Endothelial cell of umbilical vein (primary cell): ENCODE measurements around the gene IFNG-AS1. TPM values are rescaled to one million over a fixed set of nuclear protein-coding genes. Genes with fewer than 3 reads are reported as not detected.

Experiments used
- BruUV-seq: library from RNA; stranded (reverse); fragments of 400-500 nt; replicated peaks from 2 replicates; lab custom pipeline; 2021; lab: Mats Ljungman, UMichigan
- CTCF ChIA-PET: fragments of 300-600, 350-600 bp; sonication (Branson Sonifier 250); formaldehyde crosslinking; loops from one replicate; lab custom pipeline; 2021; ENCODE audit warnings: antibody characterized with exemption, inconsistent platforms; lab: Charles Lee
- POLR2A ChIA-PET: fragments of 300-600, 350-600 bp; sonication (Branson Sonifier 250); formaldehyde crosslinking; loops from one replicate; lab custom pipeline; 2021; ENCODE audit warnings: antibody characterized with exemption, inconsistent platforms; lab: Charles Lee
- DNase-seq: peaks from one replicate; pipeline ENCODE4 v3.0.0-alpha.2; 2011; ENCODE audit warnings: low read depth, low spot score
- FAIRE-seq: peaks from 2 replicates; lab custom pipeline; 2011; peaks lifted over from hg19 to GRCh38; lab: Jason Lieb, UNC
- H2AFZ ChIP-seq: 2 replicates; pipeline ENCODE4 v1.6.0; 2012; ENCODE audit warnings: low read depth, low read length, control low read depth, inconsistent platforms
- H3K27ac ChIP-seq: 2 replicates; pipeline ENCODE4 v1.5.1; 2011; ENCODE audit warnings: low read depth, mild to moderate bottlenecking, control low read depth, low read length, moderate library complexity; ENCODE audit not compliant: insufficient read depth
- H3K27me3 ChIP-seq, 2 experiments: 2 replicates each; pipeline versions ENCODE4 v1.6.0 to v1.6.1; 2011; ENCODE audit warnings: low read length in 2 of 2, mixed read lengths in 1 of 2; ENCODE audit not compliant: control insufficient read depth in 2 of 2, insufficient read depth in 2 of 2
- H3K36me3 ChIP-seq, 2 experiments: 2 replicates in 1 of 2; 3 replicates in 1 of 2; pipeline ENCODE4 v1.5.1; 2011; ENCODE audit warnings: low read length in 2 of 2, mild to moderate bottlenecking in 1 of 2, moderate library complexity in 1 of 2; ENCODE audit not compliant: control insufficient read depth in 2 of 2, insufficient read depth in 2 of 2; ENCODE audit errors: extremely low read depth in 1 of 2
- H3K4me1 ChIP-seq: 3 replicates; pipeline ENCODE4 v1.5.1; 2011; ENCODE audit warnings: mild to moderate bottlenecking, low read length; ENCODE audit not compliant: control insufficient read depth, insufficient read depth; ENCODE audit errors: extremely low read depth
- H3K4me2 ChIP-seq: 2 replicates; pipeline ENCODE4 v1.6.1; 2011; ENCODE audit warnings: low read length, control low read depth, mixed read lengths; ENCODE audit not compliant: insufficient read depth
- H3K4me3 ChIP-seq, 3 experiments: fragments of 200-600 bp in 1 of 3; sonication (generic), shearing (Covaris generic) in 1 of 3; replicated peaks in 1 of 3; 2 replicates each; pipeline ENCODE4 v1.5.1; 2011 to 2016; ENCODE audit warnings: control low read depth in 3 of 3, low read length in 3 of 3, mild to moderate bottlenecking in 2 of 3, inconsistent platforms in 1 of 3, low read depth in 1 of 3, moderate library complexity in 1 of 3; ENCODE audit not compliant: insufficient read depth in 1 of 3
- H3K79me2 ChIP-seq: 2 replicates; pipeline ENCODE4 v1.6.0; 2012; ENCODE audit warnings: low read length, inconsistent platforms; ENCODE audit not compliant: control insufficient read depth, insufficient read depth
- H3K9ac ChIP-seq: replicated peaks from 2 replicates; pipeline ENCODE3; 2011; ENCODE audit warnings: low read length, control low read depth; ENCODE audit not compliant: insufficient read depth; ENCODE audit errors: extremely low read depth
- H3K9me1 ChIP-seq: replicated peaks from 3 replicates; pipeline ENCODE4 v1.6.0; 2011; ENCODE audit warnings: mild to moderate bottlenecking, low read length; ENCODE audit not compliant: control insufficient read depth, insufficient read depth; ENCODE audit errors: extremely low read depth
- H3K9me3 ChIP-seq: replicated peaks from 2 replicates; pipeline ENCODE4 v1.5.1; 2012; ENCODE audit warnings: low read length, inconsistent platforms; ENCODE audit not compliant: control insufficient read depth, insufficient read depth
- H4K20me1 ChIP-seq: replicated peaks from 2 replicates; pipeline ENCODE3; 2011; ENCODE audit warnings: mild to moderate bottlenecking, low read length; ENCODE audit not compliant: control insufficient read depth, insufficient read depth; ENCODE audit errors: extremely low read depth
- EZH2 ChIP-seq: IDR thresholded peaks from 2 replicates; pipeline ENCODE4 v1.6.1; 2012; ENCODE audit warnings: borderline replicate concordance, low read depth, mild to moderate bottlenecking, moderate library complexity, low read length, inconsistent platforms; ENCODE audit not compliant: severe bottlenecking
- FOS ChIP-seq: IDR thresholded peaks from 2 replicates; pipeline ENCODE4 v1.6.1; 2011; ENCODE audit warnings: mild to moderate bottlenecking, low read length, moderate library complexity, borderline replicate concordance; ENCODE audit not compliant: insufficient read depth
- GATA2 ChIP-seq: IDR thresholded peaks from 2 replicates; pipeline ENCODE4 v1.7.0; 2011; ENCODE audit warnings: low read depth, mild to moderate bottlenecking, moderate library complexity, mixed read lengths, low read length; ENCODE audit not compliant: insufficient read length, insufficient read depth
- JUN ChIP-seq: IDR thresholded peaks from 2 replicates; pipeline ENCODE4 v1.6.1; 2011; ENCODE audit warnings: borderline replicate concordance, low read depth; ENCODE audit not compliant: insufficient read length, insufficient read depth
- MYC ChIP-seq: IDR thresholded peaks from one replicate; pipeline ENCODE4 v1.6.1; 2011; ENCODE audit warnings: mild to moderate bottlenecking, low read depth, low read length
- POLR2A ChIP-seq: IDR thresholded peaks from 2 replicates; pipeline ENCODE4 v1.6.1; 2012; ENCODE audit warnings: low read depth, mild to moderate bottlenecking, control low read depth, low read length
- POLR2AphosphoS5 ChIP-seq: IDR thresholded peaks from 2 replicates; pipeline ENCODE4 v1.6.1; 2012; ENCODE audit warnings: low read depth, mild to moderate bottlenecking, control low read depth, low read length, moderate library complexity; ENCODE audit not compliant: insufficient read depth
- dilution Hi-C: fragments of 300-500 bp; cut with MboI; formaldehyde crosslinking; loops from one replicate; pipeline ENCODE4 v1.15.0; 2019; ENCODE audit warnings: low sequenced_read_pairs; ENCODE audit not compliant: extremely low pct_ligation_motif_present
- intact Hi-C: fragments of 100-400 bp; cut with micrococcal nuclease; formaldehyde crosslinking; loops from one replicate; pipeline ENCODE4 v1.10.0; 2022
- polyA plus RNA-seq, 4 experiments: library from polyadenylated mRNA; depleted of rRNA in 3 of 4; stranded (reverse) in 3 of 4; unstranded in 1 of 4; fragments of >200 nt; gene quantifications; 2 replicates each; pipeline versions ENCODE4 v1.2.1 to v1.2.3, GENCODE V29; 2011 to 2012; ENCODE audit warnings: missing spikeins in 1 of 4
- total RNA-seq: library from RNA; stranded (reverse); gene quantifications from 2 replicates; pipeline ENCODE4 v1.2.3, GENCODE V29; 2021
- TF ChIP-seq, protein P1 (sequence below), 2 donors: IDR thresholded peaks; 1 replicate in 1 of 2; 2 replicates in 1 of 2; pipeline ENCODE4 v1.5.1; 2011; ENCODE audit warnings: low read length in 2 of 2, mild to moderate bottlenecking in 2 of 2, moderate library complexity in 2 of 2, control low read depth in 1 of 2, inconsistent platforms in 1 of 2, low read depth in 1 of 2; ENCODE audit not compliant: insufficient read depth in 1 of 2; ENCODE audit errors: extremely low read depth in 1 of 2
- TF ChIP-seq, protein P2 (sequence below): IDR thresholded peaks from 2 replicates; pipeline ENCODE4 v1.6.1; 2011; ENCODE audit not compliant: insufficient read depth, insufficient read length

Gene IFNG-AS1
- total and polyA plus RNA-seq, 2 donors (not counting 3 experiments of a cell fraction or from before 2014, with no cell fraction given), result not detected

DNA sequence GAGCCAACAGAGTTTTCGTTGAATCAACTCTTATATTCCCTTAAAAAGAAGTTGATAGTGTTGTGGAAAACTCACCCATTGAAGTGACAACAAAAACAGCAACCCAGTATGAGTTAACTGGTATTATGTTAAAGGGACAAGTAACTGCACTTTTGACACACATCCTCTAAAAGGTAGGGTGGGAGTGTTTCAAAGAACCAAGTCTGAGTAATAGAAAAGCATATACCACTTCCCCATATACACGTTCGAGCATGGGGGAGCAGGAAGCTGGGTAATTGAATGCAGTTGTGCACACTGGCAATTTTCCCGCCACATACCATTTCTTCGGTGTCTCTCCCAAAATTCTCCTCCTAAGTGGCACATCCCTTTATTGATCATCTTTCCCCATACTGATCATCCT lies 31.5 kb downstream of the IFNG-AS1 start:
- FAIRE-seq, result no peak
- dilution Hi-C loops (no loop called here), intact Hi-C loops (no loop called here)
- CTCF ChIA-PET, result no interaction called here
- Histone ChIP-seq H3K27me3 (no peaks in the 10 kb centered on the region), H3K79me2 (no peaks in the 10 kb centered on the region), H3K36me3 (no peaks in the 10 kb centered on the region), H3K27ac (no peak overlapping the region), H3K4me2 (no peak overlapping the region), H3K4me3 (no peak overlapping the region), H3K9me1 (no peaks in the 10 kb centered on the region), H4K20me1 (no peaks in the 10 kb centered on the region), H2AFZ (no peak overlapping the region), H3K4me1 (no peaks in the 10 kb centered on the region), H3K9me3 (no peaks in the 10 kb centered on the region), H3K9ac (no peak overlapping the region)
- DNase-seq, result no peak
- POLR2A ChIA-PET, result no interaction called here
- no TSS peak for BruUV-seq
- TF ChIP-seq, protein P1, sequence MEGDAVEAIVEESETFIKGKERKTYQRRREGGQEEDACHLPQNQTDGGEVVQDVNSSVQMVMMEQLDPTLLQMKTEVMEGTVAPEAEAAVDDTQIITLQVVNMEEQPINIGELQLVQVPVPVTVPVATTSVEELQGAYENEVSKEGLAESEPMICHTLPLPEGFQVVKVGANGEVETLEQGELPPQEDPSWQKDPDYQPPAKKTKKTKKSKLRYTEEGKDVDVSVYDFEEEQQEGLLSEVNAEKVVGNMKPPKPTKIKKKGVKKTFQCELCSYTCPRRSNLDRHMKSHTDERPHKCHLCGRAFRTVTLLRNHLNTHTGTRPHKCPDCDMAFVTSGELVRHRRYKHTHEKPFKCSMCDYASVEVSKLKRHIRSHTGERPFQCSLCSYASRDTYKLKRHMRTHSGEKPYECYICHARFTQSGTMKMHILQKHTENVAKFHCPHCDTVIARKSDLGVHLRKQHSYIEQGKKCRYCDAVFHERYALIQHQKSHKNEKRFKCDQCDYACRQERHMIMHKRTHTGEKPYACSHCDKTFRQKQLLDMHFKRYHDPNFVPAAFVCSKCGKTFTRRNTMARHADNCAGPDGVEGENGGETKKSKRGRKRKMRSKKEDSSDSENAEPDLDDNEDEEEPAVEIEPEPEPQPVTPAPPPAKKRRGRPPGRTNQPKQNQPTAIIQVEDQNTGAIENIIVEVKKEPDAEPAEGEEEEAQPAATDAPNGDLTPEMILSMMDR (IDR thresholded peaks at IDR 0.05; ENCODE audit: extremely low read depth in 1 of 2, insufficient read depth in 1 of 2, low read depth in 1 of 2, low read length in 2 of 2), result no peak
- TF ChIP-seq MYC (no peak), EZH2 (no peak), FOS (no peak), GATA2 (no peak), POLR2AphosphoS5 (no peak), POLR2A (no peak), JUN (no peak)
- TF ChIP-seq, protein P2, sequence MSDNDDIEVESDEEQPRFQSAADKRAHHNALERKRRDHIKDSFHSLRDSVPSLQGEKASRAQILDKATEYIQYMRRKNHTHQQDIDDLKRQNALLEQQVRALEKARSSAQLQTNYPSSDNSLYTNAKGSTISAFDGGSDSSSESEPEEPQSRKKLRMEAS, result no peak
